ENCODE data around the gene EBI3. TPM values are rescaled to one million over a fixed set of nuclear protein-coding genes. Genes with fewer than 3 reads are reported as not detected.

EBI3 gene
- total RNA-seq, 1 donor from 2014 or later, result not detected

- no peak for DNase-seq (ENCODE audit: extremely low spot score in 2 of 2)
- intact Hi-C loops (cut with DNase I), result no loop called here
- peaks cover 0 to 94% of the 10 kb centered on the region in 2 donors for H3K36me3 ChIP-seq
- peaks cover 5% of the 10 kb centered on the region for H3K9me3 ChIP-seq
- TF ChIP-seq CTCF (IDR thresholded peaks at IDR 0.05) (no peak), POLR2A (IDR thresholded peaks at IDR 0.05) (no peak), POLR2AphosphoS5 (IDR thresholded peaks at IDR 0.05; ENCODE audit: insufficient read depth in 1 of 2, low read depth in 1 of 2) (no peak)
- no peaks in the 10 kb centered on the region for H3K4me1 ChIP-seq
- H3K27ac ChIP-seq, result no peak overlapping the region
- no peaks in the 10 kb centered on the region for H3K27me3 ChIP-seq
- no peak overlapping the region for H3K4me3 ChIP-seq
Measured at GRCh38 chr19:4257025-4257424, 27.7 kb downstream of the EBI3 start.

GRCh38 chr19:4258181-4258580 is 28.9 kb downstream of the EBI3 start:
- Histone ChIP-seq H3K27me3 (no peaks in the 10 kb centered on the region), H3K4me1 (no peaks in the 10 kb centered on the region), H3K27ac (no peak overlapping the region), H3K36me3 (peaks cover 0 to 98% of the 10 kb centered on the region in 2 donors), H3K4me3 (no peak overlapping the region), H3K9me3 (peaks cover 5% of the 10 kb centered on the region)
- intact Hi-C loops (cut with DNase I), result no loop called here
- TF ChIP-seq POLR2A (IDR thresholded peaks at IDR 0.05) (no peak), POLR2AphosphoS5 (IDR thresholded peaks at IDR 0.05; ENCODE audit: insufficient read depth in 1 of 2, low read depth in 1 of 2) (no peak), CTCF (IDR thresholded peaks at IDR 0.05) (no peak)
- DNase-seq (ENCODE audit: extremely low spot score in 2 of 2), result no peak

- no peak for TF ChIP-seq POLR2AphosphoS5 (IDR thresholded peaks at IDR 0.05; ENCODE audit: insufficient read depth in 1 of 2, low read depth in 1 of 2)
- TF ChIP-seq POLR2A (IDR thresholded peaks at IDR 0.05), result no peak
- no peak for TF ChIP-seq CTCF (IDR thresholded peaks at IDR 0.05)
- H3K4me3 ChIP-seq, result no peak overlapping the region
- no peak for DNase-seq (ENCODE audit: extremely low spot score in 2 of 2)
- H3K27me3 ChIP-seq, result no peaks in the 10 kb centered on the region
- H3K36me3 ChIP-seq, result peaks cover 0 to 89% of the 10 kb centered on the region in 2 donors
- no peak overlapping the region for H3K27ac ChIP-seq
- peaks cover 5% of the 10 kb centered on the region for H3K9me3 ChIP-seq
- intact Hi-C loops (cut with DNase I), result no loop called here
- H3K4me1 ChIP-seq, result no peaks in the 10 kb centered on the region
Measured at GRCh38 chr19:4260613-4261191, 31.4 kb downstream of the EBI3 start.

- TF ChIP-seq POLR2A (IDR thresholded peaks at IDR 0.05) (no peak), CTCF (IDR thresholded peaks at IDR 0.05) (no peak), POLR2AphosphoS5 (IDR thresholded peaks at IDR 0.05; ENCODE audit: insufficient read depth in 1 of 2, low read depth in 1 of 2) (no peak)
- H3K27me3 ChIP-seq, result no peaks in the 10 kb centered on the region
- intact Hi-C loops (cut with DNase I), result no loop called here
- no peaks in the 10 kb centered on the region for H3K9me3 ChIP-seq
- H3K4me1 ChIP-seq, result no peaks in the 10 kb centered on the region
- no peak overlapping the region for H3K4me3 ChIP-seq
- peaks cover 0 to 71% of the 10 kb centered on the region in 2 donors for H3K36me3 ChIP-seq
- no peak for DNase-seq (ENCODE audit: extremely low spot score in 2 of 2)
- no peak overlapping the region for H3K27ac ChIP-seq
Measured at GRCh38 chr19:4264812-4265211, 35.5 kb downstream of the EBI3 start.

GRCh38 chr19:4266253-4267000 is 37.1 kb downstream of the EBI3 start:
- Histone ChIP-seq H3K4me3 (no peak overlapping the region), H3K27me3 (no peaks in the 10 kb centered on the region), H3K27ac (no peak overlapping the region), H3K9me3 (no peaks in the 10 kb centered on the region), H3K36me3 (peaks cover 0 to 55% of the 10 kb centered on the region in 2 donors), H3K4me1 (no peaks in the 10 kb centered on the region)
- intact Hi-C loops (cut with DNase I), result no loop called here
- TF ChIP-seq CTCF (IDR thresholded peaks at IDR 0.05) (no peak), POLR2AphosphoS5 (IDR thresholded peaks at IDR 0.05; ENCODE audit: insufficient read depth in 1 of 2, low read depth in 1 of 2) (no peak), POLR2A (IDR thresholded peaks at IDR 0.05) (no peak)
- no peak for DNase-seq (ENCODE audit: extremely low spot score in 2 of 2)

Measured in vagina (tissue), 2 donors.